WI38 (cell line): ENCODE results near the gene LEF1.
"Not testable (repeated sequence)": the region's sequence is repeated elsewhere in the genome, so short reads cannot be mapped to it uniquely, and the experiment has no call there.

ENCODE experiments used
- H3K4me3 ChIP-seq: 2 replicates; pipeline ENCODE4 v1.5.1; 2011; ENCODE audit warnings: low read depth, mild to moderate bottlenecking, control low read depth, low read length
- TF ChIP-seq, protein P1 (sequence below): IDR thresholded peaks from 2 replicates; pipeline ENCODE4 v1.5.1; 2012; ENCODE audit warnings: low read depth, mild to moderate bottlenecking, control low read depth, low read length

Gene LEF1

DNA sequence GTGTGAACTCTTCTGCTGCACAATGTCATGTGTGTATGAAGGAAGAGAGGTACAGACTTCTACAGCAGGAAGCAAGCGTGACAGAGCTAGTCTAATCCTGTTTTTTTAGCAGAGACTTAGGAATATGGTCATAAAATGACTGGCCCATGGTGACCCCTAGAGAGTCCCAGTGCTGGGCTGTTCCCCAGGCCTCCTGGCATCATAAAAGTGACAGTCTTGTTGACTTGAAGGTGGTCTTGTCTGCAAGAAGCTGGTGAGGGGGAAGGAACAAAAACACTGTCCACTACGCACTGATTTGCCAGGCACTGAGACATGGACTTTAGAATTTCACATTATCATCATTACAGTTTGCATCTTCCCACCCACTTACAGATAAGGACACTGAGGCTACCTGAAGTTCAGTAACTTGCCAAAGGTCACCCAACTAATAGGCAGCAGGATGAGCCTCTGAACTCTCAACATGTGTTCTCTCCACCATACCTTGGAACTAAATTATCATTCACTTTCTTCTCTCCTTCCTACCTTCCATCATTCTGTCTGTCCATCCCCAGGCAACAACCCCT, 116.1 kb downstream of the LEF1 start:
- TF ChIP-seq, protein P1, sequence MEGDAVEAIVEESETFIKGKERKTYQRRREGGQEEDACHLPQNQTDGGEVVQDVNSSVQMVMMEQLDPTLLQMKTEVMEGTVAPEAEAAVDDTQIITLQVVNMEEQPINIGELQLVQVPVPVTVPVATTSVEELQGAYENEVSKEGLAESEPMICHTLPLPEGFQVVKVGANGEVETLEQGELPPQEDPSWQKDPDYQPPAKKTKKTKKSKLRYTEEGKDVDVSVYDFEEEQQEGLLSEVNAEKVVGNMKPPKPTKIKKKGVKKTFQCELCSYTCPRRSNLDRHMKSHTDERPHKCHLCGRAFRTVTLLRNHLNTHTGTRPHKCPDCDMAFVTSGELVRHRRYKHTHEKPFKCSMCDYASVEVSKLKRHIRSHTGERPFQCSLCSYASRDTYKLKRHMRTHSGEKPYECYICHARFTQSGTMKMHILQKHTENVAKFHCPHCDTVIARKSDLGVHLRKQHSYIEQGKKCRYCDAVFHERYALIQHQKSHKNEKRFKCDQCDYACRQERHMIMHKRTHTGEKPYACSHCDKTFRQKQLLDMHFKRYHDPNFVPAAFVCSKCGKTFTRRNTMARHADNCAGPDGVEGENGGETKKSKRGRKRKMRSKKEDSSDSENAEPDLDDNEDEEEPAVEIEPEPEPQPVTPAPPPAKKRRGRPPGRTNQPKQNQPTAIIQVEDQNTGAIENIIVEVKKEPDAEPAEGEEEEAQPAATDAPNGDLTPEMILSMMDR, result no peak

DNA sequence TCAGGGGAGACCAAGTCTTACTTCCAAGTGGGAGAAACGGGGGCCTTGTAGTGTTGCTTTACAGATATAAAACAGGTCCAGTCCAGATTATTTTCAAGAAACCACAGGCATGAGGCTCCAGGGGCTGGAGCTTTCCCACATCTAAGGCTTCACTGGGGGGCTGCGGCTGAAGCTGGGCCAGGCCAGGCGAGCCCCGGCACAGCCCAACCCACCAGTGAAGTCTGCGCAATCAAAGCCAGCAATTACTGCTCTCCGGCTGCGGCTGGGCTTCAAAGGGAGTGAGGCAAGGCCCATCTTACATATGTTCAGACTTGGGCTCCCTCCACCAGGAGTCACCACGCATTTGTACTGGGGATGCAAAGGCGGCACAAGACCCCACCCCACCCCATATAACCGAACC, 117.4 kb downstream of the LEF1 start:
- TF ChIP-seq, protein P1, result no peak
- H3K4me3 ChIP-seq, result no peak overlapping the region

More for the DNA sequence above, 116.1 kb downstream of the LEF1 start:
- no peak overlapping the region for H3K4me3 ChIP-seq

DNA sequence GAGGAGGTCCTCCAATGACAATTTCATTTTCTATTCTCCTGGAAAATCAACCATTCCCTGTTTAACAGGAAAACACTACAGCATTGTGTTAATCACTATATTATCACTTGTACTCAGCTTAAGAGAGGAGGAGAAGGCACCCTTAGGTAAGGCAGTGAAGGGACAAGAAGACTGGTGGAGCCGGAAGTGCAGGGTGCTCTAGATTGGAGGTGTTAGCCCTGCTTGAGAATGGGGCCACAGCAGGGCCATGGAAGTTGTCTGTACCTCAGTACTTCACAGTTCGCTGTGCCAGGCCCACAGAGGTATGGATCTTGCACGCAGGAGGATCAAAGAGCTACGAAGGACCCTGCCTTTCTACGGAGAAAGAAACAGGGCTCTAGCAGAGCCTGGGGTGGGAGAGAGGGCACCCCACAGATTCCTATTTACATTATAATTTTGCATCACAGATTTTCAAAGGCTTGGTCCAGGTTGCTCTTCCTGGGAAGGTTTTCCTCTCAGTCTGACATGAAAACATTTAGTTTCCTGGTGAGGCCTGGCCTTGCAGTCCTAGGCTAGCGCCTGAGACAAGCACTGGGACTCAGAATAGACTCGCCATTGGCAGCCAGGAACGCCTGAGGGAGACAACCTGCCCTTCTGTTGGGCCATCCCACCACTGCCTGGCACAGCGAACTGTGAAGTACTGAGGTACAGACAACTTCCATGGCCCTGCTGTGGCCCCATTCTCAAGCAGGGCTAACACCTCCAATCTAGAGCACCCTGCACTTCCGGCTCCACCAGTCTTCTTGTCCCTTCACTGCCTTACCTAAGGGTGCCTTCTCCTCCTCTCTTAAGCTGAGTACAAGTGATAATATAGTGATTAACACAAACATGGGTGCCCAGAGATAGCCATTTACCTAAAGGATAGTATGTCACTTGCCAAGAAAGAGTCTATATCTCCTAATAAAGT, 118.3 kb downstream of the LEF1 start:
- not testable (repeated sequence) for H3K4me3 ChIP-seq

DNA sequence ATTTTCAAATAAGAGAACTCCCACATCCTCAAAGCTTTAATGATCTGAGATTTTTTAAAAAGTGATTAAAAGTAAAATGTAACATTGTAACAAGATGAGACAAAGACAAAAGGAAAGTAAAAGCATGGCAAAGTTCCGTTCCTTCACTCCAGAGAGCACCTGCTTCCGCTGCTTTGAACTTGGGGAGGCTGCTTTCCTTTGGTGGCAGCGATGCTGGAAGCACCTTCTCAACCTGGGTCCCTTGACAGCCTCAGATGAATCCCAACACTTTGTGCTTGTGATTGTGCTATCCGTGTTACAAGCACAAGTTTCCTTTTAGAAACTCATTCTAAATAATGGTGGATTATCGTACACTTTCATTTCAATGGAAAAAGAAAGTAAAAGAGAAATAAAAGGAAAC, 119.3 kb downstream of the LEF1 start:
- H3K4me3 ChIP-seq, result no peak overlapping the region
- TF ChIP-seq, protein P1, result no peak

DNA sequence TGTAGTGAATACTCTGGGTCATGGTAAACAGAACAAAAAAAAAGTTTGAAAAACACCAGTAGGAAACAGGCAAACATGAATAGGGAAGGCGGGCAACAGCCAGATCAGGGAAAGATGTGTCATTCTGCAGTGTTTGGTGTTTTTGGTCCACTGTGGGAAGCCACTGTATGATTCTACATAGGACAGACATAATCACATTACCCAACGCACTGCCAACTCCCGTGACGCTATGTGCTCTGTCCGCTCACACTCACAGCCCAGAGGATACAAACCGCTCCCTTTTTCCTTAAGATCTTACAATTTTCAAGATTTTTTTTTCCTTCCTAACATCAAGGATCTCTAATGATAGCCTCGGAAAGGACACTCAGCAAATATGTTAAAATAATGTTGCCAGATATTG, 119.7 kb downstream of the LEF1 start:
- no peak overlapping the region for H3K4me3 ChIP-seq
- TF ChIP-seq, protein P1, result no peak

DNA sequence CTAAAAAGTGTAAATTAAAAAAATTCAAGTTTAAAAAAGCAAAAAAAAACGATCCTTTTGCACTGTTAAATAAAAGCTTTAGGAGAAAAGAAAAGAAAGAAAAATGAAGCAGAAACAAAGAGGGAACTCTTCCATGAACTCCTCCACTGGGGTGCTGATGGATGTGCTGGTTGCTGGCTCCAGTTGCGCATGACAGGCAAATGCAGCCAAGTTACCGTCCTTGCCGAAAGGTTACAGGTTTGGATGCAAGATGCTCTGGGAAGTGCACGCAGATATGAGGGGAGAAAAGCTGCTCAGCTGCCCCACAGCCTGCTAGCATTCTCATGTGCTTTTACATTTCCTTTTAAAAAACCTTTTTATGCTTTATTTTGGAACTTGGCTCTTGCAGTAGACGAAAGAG, 120.6 kb downstream of the LEF1 start:
- TF ChIP-seq, protein P1, result no peak
- no peak overlapping the region for H3K4me3 ChIP-seq

DNA sequence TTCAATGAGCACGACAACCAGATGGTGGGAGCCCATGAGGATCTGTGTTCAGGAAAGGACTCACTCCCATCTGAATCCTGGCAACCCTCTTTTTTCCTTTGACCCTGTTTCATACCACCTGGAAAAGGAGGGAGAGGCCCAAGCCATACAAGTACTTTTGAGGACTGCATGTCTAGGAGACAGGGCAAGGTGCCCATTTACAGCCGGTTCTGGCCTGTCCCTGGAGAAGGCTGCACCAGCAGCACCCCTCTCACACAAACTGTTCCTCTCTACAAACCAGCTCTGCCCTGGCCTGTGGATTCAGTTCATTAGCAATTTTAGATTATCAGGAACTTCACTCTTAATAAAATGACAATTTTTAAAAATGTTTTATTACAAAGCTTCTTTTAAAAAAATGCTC, 121.5 kb downstream of the LEF1 start:
- H3K4me3 ChIP-seq, result no peak overlapping the region
- TF ChIP-seq, protein P1, result no peak
